Thoracic aorta (tissue), 2 donors: ENCODE measurements around the gene CLPSL2. TPM values are rescaled to one million over a fixed set of nuclear protein-coding genes. Genes with fewer than 3 reads are reported as not detected.

Experiments
- ATAC-seq: fragments of 150-250 bp; one replicate; pipeline ENCODE4 v1.8.0; 2017; ENCODE audit warnings: low read depth; ENCODE audit not compliant: insufficient number of reproducible peaks, low FRiP score
- DNase-seq: peaks from one replicate; pipeline ENCODE4 v3.0.0-alpha.2; 2020; ENCODE audit warnings: low spot score
- H3K27ac ChIP-seq, 2 donors: fragments of 200-600 bp; sonication (generic); 1 replicate in 1 of 2; 2 replicates in 1 of 2; pipeline ENCODE4 v1.5.1; 2016; ENCODE audit warnings: mild to moderate bottlenecking in 2 of 2, moderate library complexity in 2 of 2
- H3K27me3 ChIP-seq: fragments of 200-600 bp; sonication (generic); replicated peaks from 2 replicates; pipeline ENCODE4 v1.6.0; 2016; ENCODE audit warnings: mild to moderate bottlenecking; ENCODE audit not compliant: insufficient read depth
- H3K36me3 ChIP-seq: fragments of 200-600 bp; sonication (generic); one replicate; pipeline ENCODE4 v1.5.1; 2016
- H3K4me1 ChIP-seq, 2 donors: fragments of 200-600 bp; sonication (generic); 1 replicate in 1 of 2; 2 replicates in 1 of 2; pipeline versions ENCODE4 v1.5.1 to v1.6.0; 2016; ENCODE audit warnings: low read depth in 2 of 2, mild to moderate bottlenecking in 1 of 2; ENCODE audit not compliant: control insufficient read depth in 1 of 2
- H3K4me3 ChIP-seq: fragments of 200-600 bp; sonication (generic); 2 replicates; pipeline ENCODE4 v1.5.1; 2016; ENCODE audit warnings: mild to moderate bottlenecking
- H3K9me3 ChIP-seq: fragments of 200-600 bp; sonication (generic); 2 replicates; pipeline ENCODE4 v1.5.1; 2016
- CTCF ChIP-seq: fragments of 200-600 bp; sonication (generic); IDR thresholded peaks from one replicate; pipeline ENCODE4 v1.5.1; 2019; ENCODE audit warnings: antibody characterized with exemption
- total RNA-seq, 2 donors: library from RNA; depleted of rRNA; stranded (reverse); fragments of >200 nt; gene quantifications; one replicate each; pipeline versions ENCODE4 v1.1.0 to v1.2.3, GENCODE V29; 2016

The CLPSL2 gene
- total RNA-seq, 2 donors from 2014 or later, result not detected

DNA sequence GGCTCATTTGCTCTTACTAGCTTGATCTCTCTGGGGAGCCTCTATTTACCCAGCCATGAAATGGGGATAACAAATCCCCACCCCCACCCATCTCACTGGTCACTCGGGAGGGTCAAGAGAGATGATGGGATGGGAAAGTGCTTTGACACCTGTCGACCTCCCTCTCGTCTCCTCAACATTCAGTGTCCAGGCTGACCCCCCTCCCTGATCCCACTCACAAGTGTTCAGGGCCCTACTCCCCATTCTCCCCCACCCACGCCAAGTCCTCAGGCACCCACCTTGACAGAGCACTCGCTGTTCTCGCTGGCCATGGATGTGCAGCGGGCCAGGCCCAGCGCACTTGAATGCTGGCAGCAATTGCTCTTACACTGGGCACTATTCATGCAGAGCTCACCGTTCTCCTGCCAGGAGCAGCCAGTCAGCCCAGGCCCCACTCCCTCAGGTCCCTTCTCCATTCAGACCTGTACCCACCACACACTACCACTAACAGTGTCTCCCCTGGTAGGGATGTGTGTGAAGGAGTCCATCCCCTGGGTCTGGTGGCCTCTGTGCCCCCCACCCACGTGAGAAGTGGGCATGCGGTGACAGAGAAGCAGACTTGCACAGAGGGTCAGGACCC lies 19.2 kb downstream of the CLPSL2 start:
- H3K4me1 ChIP-seq, result no peaks in the 10 kb centered on the region
- TF ChIP-seq CTCF, result no peak
- H3K27ac ChIP-seq, result no peak overlapping the region
- H3K4me3 ChIP-seq, result no peak overlapping the region
- ATAC-seq (no peak), DNase-seq (no peak)
- H3K36me3 ChIP-seq, result no peaks in the 10 kb centered on the region
- no peaks in the 10 kb centered on the region for H3K27me3 ChIP-seq
- H3K9me3 ChIP-seq, result no peaks in the 10 kb centered on the region

GRCh38 chr6:35796236-35796635 lies 19.8 kb downstream of the CLPSL2 start:
- Histone ChIP-seq H3K4me3 (no peak overlapping the region), H3K27ac (no peak overlapping the region), H3K36me3 (no peaks in the 10 kb centered on the region), H3K27me3 (no peaks in the 10 kb centered on the region), H3K4me1 (no peaks in the 10 kb centered on the region), H3K9me3 (no peaks in the 10 kb centered on the region)
- no peak for TF ChIP-seq CTCF
- DNase-seq (no peak), ATAC-seq (no peak)

- Histone ChIP-seq H3K27ac (no peak overlapping the region), H3K4me1 (no peaks in the 10 kb centered on the region), H3K9me3 (no peaks in the 10 kb centered on the region), H3K36me3 (no peaks in the 10 kb centered on the region), H3K4me3 (no peak overlapping the region), H3K27me3 (no peaks in the 10 kb centered on the region)
- DNase-seq, result no peak
- ATAC-seq, result no peak
- TF ChIP-seq CTCF, result no peak
Measured at GRCh38 chr6:35797837-35798526, 21.6 kb downstream of the CLPSL2 start.

- no peak for ATAC-seq
- Histone ChIP-seq H3K27me3 (no peaks in the 10 kb centered on the region), H3K4me3 (no peak overlapping the region), H3K36me3 (no peaks in the 10 kb centered on the region), H3K4me1 (no peaks in the 10 kb centered on the region), H3K27ac (no peak overlapping the region), H3K9me3 (no peaks in the 10 kb centered on the region)
- no peak for TF ChIP-seq CTCF
- no peak for DNase-seq
Measured at GRCh38 chr6:35798706-35799105, 22.3 kb downstream of the CLPSL2 start.

GRCh38 chr6:35801148-35801547 lies 24.8 kb downstream of the CLPSL2 start:
- no peak for ATAC-seq
- TF ChIP-seq CTCF, result no peak
- H3K4me1 ChIP-seq, result peaks cover 0 to 3% of the 10 kb centered on the region in 2 donors

More at GRCh38 chr6:35801148-35801547, 24.8 kb downstream of the CLPSL2 start:
- no peak for DNase-seq
- H3K9me3 ChIP-seq, result no peaks in the 10 kb centered on the region
- no peaks in the 10 kb centered on the region for H3K36me3 ChIP-seq
- H3K27ac ChIP-seq, result no peak overlapping the region
- no peak overlapping the region for H3K4me3 ChIP-seq
- H3K27me3 ChIP-seq, result no peaks in the 10 kb centered on the region
